AG08395 (cell line): Measurements from ENCODE around the gene NASP.

Source experiments
- DNase-seq: peaks from one replicate; pipeline ENCODE4 v3.0.0; 2012; ENCODE audit warnings: mixed read lengths, low spot score

NASP gene, protein sequence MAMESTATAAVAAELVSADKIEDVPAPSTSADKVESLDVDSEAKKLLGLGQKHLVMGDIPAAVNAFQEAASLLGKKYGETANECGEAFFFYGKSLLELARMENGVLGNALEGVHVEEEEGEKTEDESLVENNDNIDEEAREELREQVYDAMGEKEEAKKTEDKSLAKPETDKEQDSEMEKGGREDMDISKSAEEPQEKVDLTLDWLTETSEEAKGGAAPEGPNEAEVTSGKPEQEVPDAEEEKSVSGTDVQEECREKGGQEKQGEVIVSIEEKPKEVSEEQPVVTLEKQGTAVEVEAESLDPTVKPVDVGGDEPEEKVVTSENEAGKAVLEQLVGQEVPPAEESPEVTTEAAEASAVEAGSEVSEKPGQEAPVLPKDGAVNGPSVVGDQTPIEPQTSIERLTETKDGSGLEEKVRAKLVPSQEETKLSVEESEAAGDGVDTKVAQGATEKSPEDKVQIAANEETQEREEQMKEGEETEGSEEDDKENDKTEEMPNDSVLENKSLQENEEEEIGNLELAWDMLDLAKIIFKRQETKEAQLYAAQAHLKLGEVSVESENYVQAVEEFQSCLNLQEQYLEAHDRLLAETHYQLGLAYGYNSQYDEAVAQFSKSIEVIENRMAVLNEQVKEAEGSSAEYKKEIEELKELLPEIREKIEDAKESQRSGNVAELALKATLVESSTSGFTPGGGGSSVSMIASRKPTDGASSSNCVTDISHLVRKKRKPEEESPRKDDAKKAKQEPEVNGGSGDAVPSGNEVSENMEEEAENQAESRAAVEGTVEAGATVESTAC

GRCh38 chr1:45583666-45584350 is at the start of gene NASP:
Gene NASP, plus strand, starts transcription at chr1:45584041. Its CDS starts 106 bp downstream, at chr1:45584147.
- DNase-seq, result peak; percentile 93

DNA sequence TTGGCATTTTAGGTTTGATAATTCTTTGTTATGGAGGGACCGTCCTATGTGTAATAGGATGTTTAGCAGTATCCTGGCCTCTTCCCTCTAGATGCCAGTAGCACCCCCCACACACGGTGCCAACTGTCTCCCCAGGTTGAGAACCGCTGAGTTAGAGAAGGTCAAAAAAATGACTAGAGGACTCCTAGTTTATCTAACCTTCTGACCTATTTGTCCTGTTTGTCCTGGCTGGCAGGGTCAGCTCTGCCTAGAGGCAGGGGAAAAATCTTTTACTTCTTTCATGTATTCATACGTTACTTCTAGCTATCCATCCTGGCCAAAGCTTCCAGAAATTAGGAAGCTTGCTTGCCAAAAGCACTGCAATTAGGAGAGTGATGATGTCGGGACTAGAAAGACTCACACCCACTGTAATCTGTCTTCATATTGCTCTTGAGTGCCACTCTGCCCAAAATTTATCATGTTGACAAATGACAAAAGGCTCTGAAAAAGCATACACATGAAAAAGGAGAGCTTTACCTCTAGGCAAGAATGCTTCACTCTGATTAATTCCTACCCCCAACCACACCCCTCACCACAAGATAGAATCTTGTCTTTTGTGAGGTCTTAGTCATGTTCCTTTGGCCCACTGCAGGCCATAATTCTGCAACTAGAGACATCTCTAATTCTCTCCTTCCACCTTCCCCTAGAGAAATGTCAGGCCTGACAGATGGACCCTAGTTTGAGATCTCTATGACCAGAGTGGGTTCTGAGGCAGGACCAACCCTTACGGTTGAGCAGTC is 47.7 kb upstream of the NASP start:
- DNase-seq, result no peak

GRCh38 chr1:45536886-45537285 is 47.0 kb upstream of the NASP start:
- DNase-seq, result no peak

- no peak for DNase-seq
Measured at GRCh38 chr1:45541193-45541592, 42.6 kb upstream of the NASP start.

DNA sequence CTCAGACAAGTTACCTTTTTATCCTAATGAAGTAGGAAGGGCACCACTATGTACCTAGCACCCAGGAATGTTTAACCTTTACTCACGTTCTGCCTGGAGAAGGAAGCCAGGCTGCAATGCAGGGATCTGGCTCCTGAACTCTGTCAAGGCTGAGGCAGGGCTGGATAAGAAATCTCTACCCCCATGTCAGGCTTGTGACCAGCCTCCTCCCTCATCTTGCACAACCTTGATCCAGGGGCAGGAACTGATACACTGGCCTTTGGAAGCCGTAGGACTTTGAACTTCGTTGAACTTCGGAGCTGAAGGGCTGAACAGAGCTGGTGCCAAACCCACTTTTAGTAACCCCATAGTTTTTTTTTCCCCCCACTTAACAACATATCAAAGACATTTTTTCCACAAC is 41.2 kb upstream of the NASP start:
- DNase-seq, result no peak

DNA sequence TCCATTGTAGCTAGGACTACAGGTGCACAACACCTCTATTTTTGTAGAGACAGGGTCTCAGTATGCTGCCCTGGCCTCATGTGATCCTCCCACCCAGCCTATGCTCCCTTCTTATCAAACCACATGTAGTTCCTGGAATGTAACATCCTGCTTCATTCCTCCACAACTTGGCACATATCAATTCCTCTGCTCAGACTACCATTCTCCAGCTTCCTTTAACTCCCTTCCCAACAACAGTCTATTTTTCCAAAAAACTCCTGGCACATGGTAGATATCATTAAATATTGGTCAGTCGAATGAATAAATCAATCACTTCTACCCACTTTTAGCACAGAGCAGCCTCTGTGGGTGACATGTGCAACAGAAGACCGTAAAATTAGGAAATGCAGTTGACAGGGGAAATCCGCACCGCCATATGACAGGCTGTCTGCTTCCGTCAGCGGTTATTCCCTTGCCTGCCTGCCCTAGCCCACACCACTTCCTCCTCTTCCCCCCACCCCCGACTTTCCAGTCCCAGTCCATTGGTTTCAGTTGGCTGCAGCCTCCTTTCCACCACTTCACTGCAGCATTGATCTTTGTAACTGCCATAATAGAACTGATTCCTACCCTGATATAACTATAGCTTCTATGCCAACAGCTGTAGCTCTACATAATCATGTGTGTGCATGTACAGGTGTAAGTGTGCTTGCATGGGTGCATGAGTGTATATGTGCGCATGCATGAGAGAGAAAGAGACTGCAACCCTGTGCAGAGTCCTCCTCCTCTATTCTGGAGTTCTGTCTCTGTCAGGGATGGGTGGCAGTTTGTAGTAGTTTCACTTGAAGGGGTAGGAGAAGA is 40.0 kb upstream of the NASP start:
- DNase-seq, result no peak

- no peak for DNase-seq
Measured at GRCh38 chr1:45544530-45544929, 39.3 kb upstream of the NASP start.

DNA sequence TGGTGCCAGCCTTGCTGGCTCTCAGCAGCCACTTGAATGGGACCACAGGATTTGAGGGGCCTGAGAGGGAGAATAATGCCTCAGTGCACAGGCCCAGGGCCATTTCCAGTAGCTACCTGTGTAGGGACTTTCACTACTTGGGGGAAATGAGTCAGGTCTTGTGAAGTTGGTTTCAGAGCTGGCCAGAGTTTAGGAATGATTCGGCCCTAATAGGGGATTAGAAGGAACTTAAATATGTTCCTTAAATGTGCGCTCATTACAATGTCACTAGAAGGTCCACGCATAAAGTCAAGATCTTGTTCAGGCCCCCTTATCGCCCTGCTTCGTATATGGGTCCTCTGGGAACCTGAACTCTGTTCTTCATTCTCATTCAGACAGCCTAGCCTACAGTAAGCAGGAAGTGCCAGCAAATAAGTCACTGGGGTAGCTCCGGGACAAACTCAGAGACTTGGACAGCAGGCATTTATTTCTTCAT is 38.8 kb upstream of the NASP start:
- DNase-seq, result no peak

- DNase-seq, result no peak
Measured at GRCh38 chr1:45545553-45546310, 38.1 kb upstream of the NASP start.

GRCh38 chr1:45550401-45551351 is 33.2 kb upstream of the NASP start, which contains the start of gene AKR1A1:
Gene AKR1A1, plus strand, starts transcription at chr1:45550826. Its CDS starts 10,969 bp downstream, at chr1:45561795.
- DNase-seq, result peak; percentile 88

- no peak for DNase-seq
Measured at GRCh38 chr1:45551684-45552083, 32.2 kb upstream of the NASP start.

- DNase-seq, result no peak
Measured at GRCh38 chr1:45552331-45552730, 31.5 kb upstream of the NASP start.

DNA sequence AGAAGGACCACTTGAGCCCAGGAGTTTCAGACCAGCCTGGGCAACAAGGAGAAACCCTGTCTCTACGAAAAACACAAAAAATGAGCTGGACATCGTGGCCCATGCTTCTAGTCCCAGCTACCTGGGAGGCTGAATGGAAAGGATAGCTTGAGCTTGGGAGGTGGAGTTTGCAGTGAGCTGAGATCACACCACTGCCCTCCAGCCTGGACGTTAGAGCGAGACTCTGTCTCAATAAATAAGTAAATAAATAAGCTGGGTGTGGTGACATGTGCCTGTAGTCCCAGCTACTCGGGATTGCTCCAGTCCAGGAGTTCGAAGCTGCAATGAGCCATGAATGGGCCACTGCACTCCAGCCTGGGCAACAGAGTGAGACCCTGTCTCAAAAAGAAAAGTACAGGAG is 29.6 kb upstream of the NASP start:
- DNase-seq, result no peak

- no peak for DNase-seq
Measured at GRCh38 chr1:45557422-45557944, 26.4 kb upstream of the NASP start.

- DNase-seq, result no peak
Measured at GRCh38 chr1:45563843-45564242, 20.0 kb upstream of the NASP start.

- DNase-seq, result no peak
Measured at GRCh38 chr1:45566722-45567121, 17.1 kb upstream of the NASP start.

GRCh38 chr1:45567911-45568310 is 15.9 kb upstream of the NASP start:
- no peak for DNase-seq

- DNase-seq, result no peak
Measured at GRCh38 chr1:45568421-45568820, 15.4 kb upstream of the NASP start.

GRCh38 chr1:45569571-45569961 is 14.3 kb upstream of the NASP start:
- DNase-seq, result no peak
